Gastrocnemius medialis (tissue), 4 donors: Measurements from ENCODE around the gene DNASE1L1.

Source experiments
- POLR2A ChIP-seq, 2 donors: fragments of 450-650 bp; IDR thresholded peaks; one replicate each; pipeline ENCODE4 v1.6.1; 2017; ENCODE audit warnings: antibody characterized with exemption in 2 of 2, mild to moderate bottlenecking in 2 of 2, moderate library complexity in 2 of 2
- TF ChIP-seq, protein P1 (sequence below), 5 experiments: fragments of 450-650 bp in 3 of 5; fragments of 200-600 bp in 2 of 5; sonication (generic) in 2 of 5; IDR thresholded peaks in 4 of 5; conservative IDR thresholded peaks in 1 of 5; 1 replicate in 4 of 5; 2 replicates in 1 of 5; pipeline ENCODE4 v1.5.1; 2016 to 2019; ENCODE audit warnings: antibody characterized with exemption in 5 of 5, mild to moderate bottlenecking in 3 of 5, moderate library complexity in 3 of 5

DNA sequence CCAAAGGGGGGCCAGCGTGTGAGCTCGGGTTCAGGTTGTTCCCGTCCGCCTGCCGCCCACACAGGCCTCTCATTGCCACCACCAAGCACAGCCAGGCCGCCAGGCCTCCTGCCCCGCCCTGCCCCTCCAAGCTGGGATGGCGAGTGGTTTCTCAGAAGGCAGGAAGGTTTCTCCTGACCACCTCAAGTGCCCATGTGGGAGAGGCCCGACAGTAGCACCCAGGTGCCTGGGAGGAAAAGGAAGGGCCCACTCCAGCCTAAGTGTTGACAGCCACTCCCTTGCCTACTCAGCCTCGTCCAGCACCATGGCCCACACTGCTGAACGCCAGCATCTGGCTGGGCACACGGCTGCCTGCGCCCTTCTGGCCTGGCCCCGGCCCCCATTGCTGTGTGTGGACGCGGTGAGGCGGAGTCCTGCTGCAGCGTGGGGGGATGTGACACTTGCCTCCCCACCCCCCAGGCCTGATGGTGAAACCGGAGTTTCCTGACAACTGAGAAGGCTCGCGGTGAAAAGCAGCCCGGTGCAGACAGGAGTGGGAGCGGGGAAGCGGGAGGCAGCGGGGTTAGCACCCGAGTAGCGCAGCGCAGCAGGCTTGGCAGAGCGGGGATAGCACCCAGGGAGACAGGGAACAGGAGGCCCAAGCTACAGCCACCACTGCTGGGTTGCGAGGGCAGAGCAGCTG, 53.8 kb downstream of the DNASE1L1 start:
- TF ChIP-seq POLR2A (IDR thresholded peaks at IDR 0.05): no peak
- TF ChIP-seq, protein P1, sequence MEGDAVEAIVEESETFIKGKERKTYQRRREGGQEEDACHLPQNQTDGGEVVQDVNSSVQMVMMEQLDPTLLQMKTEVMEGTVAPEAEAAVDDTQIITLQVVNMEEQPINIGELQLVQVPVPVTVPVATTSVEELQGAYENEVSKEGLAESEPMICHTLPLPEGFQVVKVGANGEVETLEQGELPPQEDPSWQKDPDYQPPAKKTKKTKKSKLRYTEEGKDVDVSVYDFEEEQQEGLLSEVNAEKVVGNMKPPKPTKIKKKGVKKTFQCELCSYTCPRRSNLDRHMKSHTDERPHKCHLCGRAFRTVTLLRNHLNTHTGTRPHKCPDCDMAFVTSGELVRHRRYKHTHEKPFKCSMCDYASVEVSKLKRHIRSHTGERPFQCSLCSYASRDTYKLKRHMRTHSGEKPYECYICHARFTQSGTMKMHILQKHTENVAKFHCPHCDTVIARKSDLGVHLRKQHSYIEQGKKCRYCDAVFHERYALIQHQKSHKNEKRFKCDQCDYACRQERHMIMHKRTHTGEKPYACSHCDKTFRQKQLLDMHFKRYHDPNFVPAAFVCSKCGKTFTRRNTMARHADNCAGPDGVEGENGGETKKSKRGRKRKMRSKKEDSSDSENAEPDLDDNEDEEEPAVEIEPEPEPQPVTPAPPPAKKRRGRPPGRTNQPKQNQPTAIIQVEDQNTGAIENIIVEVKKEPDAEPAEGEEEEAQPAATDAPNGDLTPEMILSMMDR (IDR thresholded peaks at IDR 0.05 in 4 of 5, conservative IDR thresholded peaks at IDR 0.05 in 1 of 5): no peak
